Kidney (tissue), 14 donors: ENCODE results near the gene LAT. TPM values are rescaled to one million over a fixed set of nuclear protein-coding genes. Genes with fewer than 3 reads are reported as not detected.
"Not testable (repeated sequence)": the region's sequence is repeated elsewhere in the genome, so short reads cannot be mapped to it uniquely, and the experiment has no call there.

Source experiments
- DNase-seq, 5 donors: peaks; one replicate each; pipeline ENCODE4 v3.0.0-alpha.2; 2013 to 2020
- FAIRE-seq: peaks from 2 replicates; lab custom pipeline; 2012; peaks lifted over from hg19 to GRCh38; lab: Jason Lieb, UNC
- H3K27ac ChIP-seq, 2 donors: one replicate each; pipeline ENCODE4 v1.7.0; 2013; ENCODE audit warnings: low read depth in 2 of 2, low read length in 2 of 2, inconsistent platforms in 1 of 2
- H3K27me3 ChIP-seq: one replicate; pipeline ENCODE4 v1.7.1; 2013; ENCODE audit warnings: low read length, inconsistent platforms; ENCODE audit not compliant: control insufficient read depth, insufficient read depth
- H3K36me3 ChIP-seq, 3 donors: one replicate each; pipeline versions ENCODE4 v1.7.0 to v1.7.1; 2013; ENCODE audit warnings: low read length in 3 of 3, control low read depth in 1 of 3, inconsistent platforms in 1 of 3; ENCODE audit not compliant: insufficient read depth in 3 of 3, control insufficient read depth in 2 of 3
- H3K4me1 ChIP-seq, 3 donors: one replicate each; pipeline versions ENCODE4 v1.7.0 to v1.7.1; 2013; ENCODE audit warnings: low read length in 3 of 3, inconsistent platforms in 1 of 3, low read depth in 1 of 3; ENCODE audit not compliant: control insufficient read depth in 2 of 3, insufficient read depth in 2 of 3
- H3K4me3 ChIP-seq, 3 donors: one replicate each; pipeline versions ENCODE4 v1.7.0 to v1.8.1; 2013; ENCODE audit warnings: low read length in 3 of 3, control low read depth in 1 of 3, inconsistent platforms in 1 of 3
- H3K9ac ChIP-seq, 3 donors: one replicate each; pipeline versions ENCODE4 v1.7.0 to v1.7.1; 2013; ENCODE audit warnings: low read length in 3 of 3, control low read depth in 1 of 3, inconsistent platforms in 1 of 3
- H3K9me3 ChIP-seq, 3 donors: one replicate each; pipeline versions ENCODE4 v1.7.0 to v1.7.1; 2013; ENCODE audit warnings: low read length in 3 of 3, control low read depth in 1 of 3, inconsistent platforms in 1 of 3; ENCODE audit not compliant: control insufficient read depth in 2 of 3, insufficient read depth in 1 of 3
- CTCF ChIP-seq: IDR thresholded peaks from 3 replicates; pipeline ENCODE4 v1.5.1; 2012; ENCODE audit warnings: mild to moderate bottlenecking, moderate library complexity, borderline replicate concordance; ENCODE audit not compliant: insufficient read depth; ENCODE audit errors: extremely low read depth
- intact Hi-C: fragments of 100-400 bp; cut with DNase I; formaldehyde crosslinking; loops from one replicate; pipeline ENCODE4 v1.11.1; 2022
- polyA plus RNA-seq: library from polyadenylated mRNA; stranded (reverse); fragments of 350-450 nt; fragmentation: Illumina TruSeq; extraction: RNeasy Lipid Tissue Mini Kit (QIAGEN cat#74804); gene quantifications from one replicate; pipeline ENCODE4 v1.2.3, GENCODE V29; 2014; ENCODE audit warnings: low read depth, low replicate concordance; ENCODE audit not compliant: insufficient read depth
- total RNA-seq: library from RNA; stranded (reverse); fragmentation: NEBNext Ultra II Directional; extraction: Animal tissue kit (Norgen Biotek cat#: 25700); gene quantifications from one replicate; pipeline ENCODE4 v1.2.1, GENCODE V29; 2021
- donor health status: control.
- donor health status: control.
- donor health status: control.
- donor health status: control.
- donor health status: control.
- donor health status: DM: yes; HTN: yes; CAD: no.
- donor health status: Normal renal cell carcinoma (clear cell type).

The LAT gene
- total and polyA plus RNA-seq, 2 donors from 2014 or later = 8.3 to 12.5 TPM

- Histone ChIP-seq H3K36me3 (peaks cover 0 to 3% (median under 1%) of the 10 kb centered on the region in 3 donors), H3K9me3 (no peaks in the 10 kb centered on the region), H3K9ac (no peak overlapping the region), H3K4me1 (no peaks in the 10 kb centered on the region), H3K27me3 (no peaks in the 10 kb centered on the region), H3K4me3 (no peak overlapping the region), H3K27ac (no peak overlapping the region)
- FAIRE-seq = no peak
- no peak for TF ChIP-seq CTCF
- intact Hi-C loops = no loop called here
- DNase-seq = no peak
Measured at GRCh38 chr16:28992496-28992895, 7.6 kb downstream of the LAT start.

DNA sequence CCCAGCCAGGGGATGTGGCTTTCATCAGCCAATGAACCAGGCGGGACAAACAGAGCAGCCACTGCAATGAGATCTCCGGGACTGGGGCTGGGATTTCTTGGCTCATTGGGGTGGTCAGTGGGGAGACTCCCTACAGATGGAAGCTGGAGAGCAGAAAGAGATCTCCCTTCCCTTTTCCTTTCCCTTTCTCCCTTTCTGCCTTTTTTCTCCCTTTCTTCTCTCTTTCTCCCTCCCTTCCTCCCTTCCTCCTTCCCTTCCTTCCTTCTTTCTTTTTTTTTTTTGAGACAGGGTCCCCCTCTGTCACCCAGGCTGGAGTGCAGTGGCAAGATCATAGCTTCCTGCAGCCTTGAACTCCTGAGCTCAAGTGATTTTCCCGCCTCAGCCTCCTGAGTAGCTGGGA lies 14.0 kb downstream of the LAT start:
- no peak overlapping the region for H3K9ac ChIP-seq
- H3K4me1 ChIP-seq = no peaks in the 10 kb centered on the region
- no peak overlapping the region for H3K27ac ChIP-seq
- no peaks in the 10 kb centered on the region for H3K9me3 ChIP-seq
- no peak overlapping the region for H3K4me3 ChIP-seq
- DNase-seq (no peak), FAIRE-seq (no peak)
- H3K36me3 ChIP-seq = no peaks in the 10 kb centered on the region
- intact Hi-C loops = no loop called here
- H3K27me3 ChIP-seq = no peaks in the 10 kb centered on the region
- no peak for TF ChIP-seq CTCF

DNA sequence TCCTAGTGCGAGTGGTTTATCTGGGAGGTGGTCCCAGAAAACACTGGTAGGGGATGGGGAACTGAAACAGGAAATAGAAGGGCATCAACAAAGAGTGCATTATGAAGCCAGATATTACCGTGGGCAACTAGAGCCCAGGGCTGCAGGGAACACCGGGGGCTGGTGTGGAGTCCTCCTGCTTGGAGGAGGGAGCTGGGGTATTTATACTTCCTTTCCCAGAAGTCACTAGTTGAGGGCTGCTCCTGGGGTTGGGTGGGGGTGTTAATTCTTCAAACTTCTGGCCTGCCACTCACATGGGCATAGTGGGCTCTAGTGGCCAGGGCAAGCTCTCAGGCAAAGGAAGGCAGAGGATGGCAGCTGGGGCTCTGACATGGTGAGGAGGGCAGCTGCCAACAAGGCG lies 14.7 kb downstream of the LAT start:
- FAIRE-seq (no peak), DNase-seq (no peak)
- no peak for TF ChIP-seq CTCF
- no peaks in the 10 kb centered on the region for H3K9me3 ChIP-seq
- no peaks in the 10 kb centered on the region for H3K27me3 ChIP-seq
- intact Hi-C loops = no loop called here
- H3K4me1 ChIP-seq = no peaks in the 10 kb centered on the region
- no peak overlapping the region for H3K9ac ChIP-seq
- H3K36me3 ChIP-seq = no peaks in the 10 kb centered on the region
- H3K4me3 ChIP-seq = no peak overlapping the region
- H3K27ac ChIP-seq = no peak overlapping the region

DNA sequence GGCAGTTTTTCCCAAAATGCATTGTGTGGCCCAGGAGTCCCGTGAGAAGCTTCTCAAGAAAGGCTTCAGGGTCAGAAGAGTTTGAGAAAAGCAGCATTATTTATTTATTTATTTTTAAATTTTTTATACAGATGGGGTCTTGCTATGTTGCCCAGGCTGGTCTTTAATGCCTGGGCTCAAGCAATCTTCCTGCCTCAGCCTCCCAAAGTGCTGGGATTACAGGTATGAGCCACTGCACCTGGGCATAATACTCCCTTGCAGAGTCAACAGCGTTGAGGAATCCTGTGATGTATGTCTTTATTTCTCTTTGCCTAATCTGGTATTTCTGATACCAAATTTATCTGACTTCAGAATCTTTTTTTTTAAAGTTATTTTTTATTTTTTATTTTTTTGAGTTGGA lies 15.2 kb downstream of the LAT start:
- Histone ChIP-seq H3K9ac (no peak overlapping the region), H3K4me3 (no peak overlapping the region), H3K36me3 (no peaks in the 10 kb centered on the region), H3K9me3 (no peaks in the 10 kb centered on the region), H3K27ac (no peak overlapping the region), H3K27me3 (no peaks in the 10 kb centered on the region), H3K4me1 (no peaks in the 10 kb centered on the region)
- TF ChIP-seq CTCF = no peak
- no peak for DNase-seq
- FAIRE-seq = no peak
- intact Hi-C loops = no loop called here

- H3K9me3 ChIP-seq, H3K4me1 ChIP-seq, FAIRE-seq, H3K27ac ChIP-seq, H3K9ac ChIP-seq, H3K36me3 ChIP-seq, DNase-seq, H3K27me3 ChIP-seq, H3K4me3 ChIP-seq, intact Hi-C loops: not testable (repeated sequence)
Measured at GRCh38 chr16:29004496-29005139, 19.8 kb downstream of the LAT start.
